K562 (cell line): ENCODE data around the gene TIMM50. TPM values are rescaled to one million over a fixed set of nuclear protein-coding genes. Genes with fewer than 3 reads are reported as not detected.

Experiments
- ARID1B ChIP-seq: fragments of 450-650 bp; IDR thresholded peaks from 2 replicates; pipeline ENCODE4 v1.6.1; 2016; ENCODE audit warnings: antibody characterized with exemption, mild to moderate bottlenecking, inconsistent platforms
- ATF6 ChIP-seq: sonication (generic); formaldehyde crosslinking; IDR thresholded peaks from 2 replicates; pipeline ENCODE4 v1.4.0; 2020; ENCODE audit warnings: mild to moderate bottlenecking, missing genetic modification reagents
- BCOR ChIP-seq: fragments of 450-650 bp; IDR thresholded peaks from 2 replicates; pipeline ENCODE4 v1.6.1; 2016
- C11orf30 ChIP-seq: fragments of 450-650 bp; IDR thresholded peaks from 2 replicates; pipeline ENCODE4 v1.6.1; 2016; ENCODE audit warnings: low read depth, mild to moderate bottlenecking
- CHD4 ChIP-seq: fragments of 200-600 bp; sonication (generic); IDR thresholded peaks from 3 replicates; pipeline ENCODE4 v1.6.1; 2012; ENCODE audit warnings: low read depth, mild to moderate bottlenecking, mixed read lengths, low read length, inconsistent platforms; ENCODE audit not compliant: insufficient read depth, insufficient replicate concordance, poor library complexity, severe bottlenecking
- CREBBP ChIP-seq: IDR thresholded peaks from one replicate; pipeline ENCODE4 v1.6.1; 2012; ENCODE audit warnings: low read depth, mild to moderate bottlenecking, control low read depth, inconsistent platforms, low read length
- ETV1 ChIP-seq: fragments of 450-650 bp; conservative IDR thresholded peaks from 2 replicates; pipeline ENCODE4 v1.6.1; 2016; ENCODE audit warnings: missing genetic modification characterization, control low read depth, low read depth, missing compliant biosample characterization
- FOXA1 ChIP-seq: fragments of 450-650 bp; IDR thresholded peaks from 2 replicates; pipeline ENCODE4 v1.6.1; 2016; ENCODE audit warnings: mild to moderate bottlenecking, borderline replicate concordance
- IRF2 ChIP-seq: sonication (generic); formaldehyde crosslinking; IDR thresholded peaks from 2 replicates; pipeline ENCODE4 v1.8.1; 2022; ENCODE audit warnings: mild to moderate bottlenecking, missing genetic modification reagents
- JUND ChIP-seq, 2 experiments: IDR thresholded peaks; 2 replicates in 1 of 2; 3 replicates in 1 of 2; pipeline ENCODE4 v1.6.1; 2011; ENCODE audit warnings: borderline replicate concordance in 2 of 2, low read depth in 2 of 2, low read length in 2 of 2, improper control_type of control experiment in 1 of 2, missing biosample characterization in 1 of 2, missing genetic modification characterization in 1 of 2, missing genetic modification reagents in 1 of 2
- KDM4B ChIP-seq, 2 experiments: fragments of 450-650 bp in 1 of 2; sonication (generic) in 1 of 2; IDR thresholded peaks; 2 replicates each; pipeline ENCODE4 v1.6.1; 2016 to 2017; ENCODE audit warnings: borderline replicate concordance in 2 of 2, antibody characterized with exemption in 1 of 2, low read depth in 1 of 2, mild to moderate bottlenecking in 1 of 2
- KLF16 ChIP-seq: IDR thresholded peaks from 2 replicates; pipeline ENCODE4 v1.6.1; 2016; ENCODE audit warnings: antibody characterized with exemption
- NR4A1 ChIP-seq, 2 experiments: fragments of 250-450 bp in 1 of 2; fragments of 450-650 bp in 1 of 2; sonication (Bioruptor Pico) in 1 of 2; IDR thresholded peaks; 2 replicates each; pipeline versions ENCODE4 v1.4.0 to v1.6.1; 2016 to 2020; ENCODE audit warnings: mild to moderate bottlenecking in 2 of 2, missing compliant biosample characterization in 1 of 2, missing genetic modification characterization in 1 of 2, moderate library complexity in 1 of 2
- RB1 ChIP-seq: fragments of 450-650 bp; IDR thresholded peaks from 2 replicates; pipeline ENCODE4 v1.6.1; 2017; ENCODE audit warnings: low read depth, mild to moderate bottlenecking
- RNF2 ChIP-seq: sonication (generic); IDR thresholded peaks from 2 replicates; pipeline ENCODE4 v1.6.1; 2016
- RNF219 ChIP-seq: fragments of 250-450 bp; sonication (Bioruptor Pico); IDR thresholded peaks from 2 replicates; pipeline ENCODE4 v1.5.0; 2022; ENCODE audit warnings: mild to moderate bottlenecking
- TAF9B ChIP-seq: fragments of 450-650 bp; IDR thresholded peaks from 2 replicates; pipeline ENCODE4 v1.6.1; 2018; ENCODE audit warnings: mild to moderate bottlenecking; ENCODE audit not compliant: partially characterized antibody
- ZKSCAN3 ChIP-seq: fragments of 250-450 bp; sonication (Bioruptor Pico); IDR thresholded peaks from 2 replicates; pipeline ENCODE4 v1.4.0; 2020
- ZNF778 ChIP-seq: fragments of 450-650 bp; formaldehyde crosslinking; IDR thresholded peaks from 2 replicates; pipeline ENCODE4 v1.4.0; 2020; ENCODE audit warnings: mild to moderate bottlenecking, moderate library complexity
- polyA plus RNA-seq, 8 experiments: library from polyadenylated mRNA; depleted of rRNA in 4 of 8; stranded (reverse) in 5 of 8; unstranded in 3 of 8; fragments of >200 nt; fragmentation: Nextera tagmentation in 2 of 8; fragmentation: Illumina TruSeq in 1 of 8; extraction: Ambion mirVana in 2 of 8; extraction: Trizol in 1 of 8; gene quantifications; 2 replicates each; pipeline versions ENCODE4 v1.2.1 to v1.2.3, GENCODE V29; 2011 to 2014; ENCODE audit warnings: inconsistent platforms in 1 of 8, missing spikeins in 1 of 8
- total RNA-seq, 7 experiments: library from RNA; depleted of rRNA in 6 of 7; stranded (reverse); fragments of >200 nt in 6 of 7; fragmentation: Illumina TruSeq in 2 of 7; extraction: Trizol in 2 of 7; gene quantifications; 2 replicates each; pipeline versions ENCODE4 v1.2.1 to v1.2.3, GENCODE V29; 2011 to 2021; ENCODE audit warnings: low replicate concordance in 1 of 7
- TF ChIP-seq, protein P1 (sequence below): sonication (generic); formaldehyde crosslinking; IDR thresholded peaks from 2 replicates; pipeline ENCODE4 v1.8.0; 2022; ENCODE audit warnings: mild to moderate bottlenecking, low read depth, missing genetic modification reagents

TIMM50 gene
- total and polyA plus RNA-seq, 9 of the 15 experiments (the other 6 are each of a cell fraction or from before 2014, with no cell fraction given): 28.3 to 221 (median 170) TPM

DNA sequence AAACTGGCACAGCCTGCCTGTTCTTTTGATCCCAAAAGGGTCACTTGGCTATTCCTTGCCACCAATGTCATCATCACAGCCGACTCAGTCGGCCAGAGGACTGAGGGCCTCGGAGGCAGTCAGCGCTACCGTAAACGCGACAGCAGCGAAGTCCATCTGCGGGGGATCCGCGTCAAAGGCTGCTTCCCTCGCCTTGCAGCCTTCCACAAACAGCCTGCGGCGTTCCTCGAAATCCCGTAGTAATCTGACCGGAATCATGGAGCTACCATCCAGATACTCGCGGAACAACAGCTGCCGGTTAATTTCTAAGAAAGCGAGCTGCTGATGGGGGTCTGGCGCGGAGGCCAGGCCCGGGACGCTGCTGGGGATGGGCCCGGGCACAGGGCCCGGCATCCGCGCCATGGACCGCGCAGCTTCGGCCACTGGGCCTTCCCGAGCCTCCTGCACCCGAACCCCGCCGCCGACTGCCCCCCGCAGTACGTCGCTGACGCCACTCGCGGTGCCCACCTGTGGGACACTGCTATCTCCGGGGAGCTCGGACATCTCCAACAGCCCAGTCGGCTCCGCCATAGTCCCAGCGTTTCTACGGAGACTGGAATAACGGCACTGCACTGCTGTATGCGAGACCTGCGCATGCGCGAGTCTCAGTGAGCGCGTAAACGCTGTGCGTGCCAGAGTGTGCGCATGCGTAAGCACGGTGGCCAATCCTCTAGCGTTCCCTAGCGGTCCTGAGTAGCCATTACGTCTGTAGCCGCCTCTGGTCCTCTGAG lies 51.8 kb downstream of the TIMM50 start, which contains the start of gene EID2B (continued):
- TF ChIP-seq TAF9B (no peak), RNF2 (no peak), RB1 (peak; percentile 92), C11orf30 (no peak), CREBBP (no peak), FOXA1 (no peak), KDM4B (IDR thresholded peaks at IDR 0.05; ENCODE audit: borderline replicate concordance in 2 of 2, low read depth in 1 of 2) (no peak; a peak in 1 of 4 replicates), ETV1 (no peak), IRF2 (CRISPR knock-in tag) (no peak), ATF6 (CRISPR knock-in tag) (0 out of 2 replicates have a peak, but pooled peaks have one; percentile 47), ZNF778 (CRISPR knock-in tag) (no peak), RNF219 (CRISPR knock-in tag) (no peak), BCOR (no peak), ARID1B (no peak), JUND (IDR thresholded peaks at IDR 0.05; ENCODE audit: borderline replicate concordance, low read depth, low read length) (peak; percentile 66), JUND (tag; IDR thresholded peaks at IDR 0.05; ENCODE audit: borderline replicate concordance, low read depth, low read length) (no peak; the same call in 2 of the 3 replicates), ZKSCAN3 (no peak), KLF16 (peak; percentile 56; the same call in 1 of the 2 replicates), CHD4 (no peak), NR4A1 (CRISPR knock-in tag; IDR thresholded peaks at IDR 0.05) (no peak), NR4A1 (tag; IDR thresholded peaks at IDR 0.05) (no peak)
- TF ChIP-seq, protein P1, sequence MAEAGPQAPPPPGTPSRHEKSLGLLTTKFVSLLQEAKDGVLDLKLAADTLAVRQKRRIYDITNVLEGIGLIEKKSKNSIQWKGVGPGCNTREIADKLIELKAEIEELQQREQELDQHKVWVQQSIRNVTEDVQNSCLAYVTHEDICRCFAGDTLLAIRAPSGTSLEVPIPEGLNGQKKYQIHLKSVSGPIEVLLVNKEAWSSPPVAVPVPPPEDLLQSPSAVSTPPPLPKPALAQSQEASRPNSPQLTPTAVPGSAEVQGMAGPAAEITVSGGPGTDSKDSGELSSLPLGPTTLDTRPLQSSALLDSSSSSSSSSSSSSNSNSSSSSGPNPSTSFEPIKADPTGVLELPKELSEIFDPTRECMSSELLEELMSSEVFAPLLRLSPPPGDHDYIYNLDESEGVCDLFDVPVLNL (CRISPR knock-in tag): peak; percentile 70; the same call in 1 of the 2 replicates
